Vagina (tissue), 2 donors: Measurements from ENCODE around the gene TNN. TPM values are rescaled to one million over a fixed set of nuclear protein-coding genes. Genes with fewer than 3 reads are reported as not detected.

ENCODE experiments used
- DNase-seq, 2 donors: peaks; one replicate each; pipeline ENCODE4 v3.0.0-alpha.2; 2017; ENCODE audit errors: extremely low spot score in 2 of 2
- H3K27ac ChIP-seq: fragments of 200-600 bp; sonication (generic); one replicate; pipeline ENCODE4 v1.5.1; 2019
- H3K27me3 ChIP-seq: fragments of 200-600 bp; sonication (generic); one replicate; pipeline ENCODE4 v1.5.1; 2019
- H3K36me3 ChIP-seq, 2 donors: fragments of 200-600 bp; sonication (generic); one replicate each; pipeline ENCODE4 v1.5.1; 2017 to 2019
- H3K4me1 ChIP-seq: fragments of 200-600 bp; sonication (generic); one replicate; pipeline ENCODE4 v1.5.1; 2019
- H3K4me3 ChIP-seq, 2 donors: fragments of 200-600 bp; sonication (generic); 1 replicate in 1 of 2; 2 replicates in 1 of 2; pipeline ENCODE4 v1.5.1; 2016 to 2019
- H3K9me3 ChIP-seq: fragments of 200-600 bp; sonication (generic); one replicate; pipeline ENCODE4 v1.5.1; 2019
- CTCF ChIP-seq, 3 experiments: fragments of 450-650 bp in 2 of 3; fragments of 200-600 bp in 1 of 3; sonication (generic) in 1 of 3; IDR thresholded peaks; one replicate each; pipeline ENCODE4 v1.5.1; 2017 to 2019; ENCODE audit warnings: antibody characterized with exemption in 3 of 3, mild to moderate bottlenecking in 2 of 3, moderate library complexity in 2 of 3
- POLR2A ChIP-seq, 2 donors: fragments of 450-650 bp; IDR thresholded peaks; one replicate each; pipeline ENCODE4 v1.6.1; 2017; ENCODE audit warnings: antibody characterized with exemption in 2 of 2, mild to moderate bottlenecking in 2 of 2, moderate library complexity in 2 of 2
- POLR2AphosphoS5 ChIP-seq, 2 donors: sonication (generic); formaldehyde crosslinking; IDR thresholded peaks; one replicate each; pipeline ENCODE4 v1.9.0; 2017; ENCODE audit warnings: antibody characterized with exemption in 2 of 2, mild to moderate bottlenecking in 2 of 2, low read depth in 1 of 2; ENCODE audit not compliant: insufficient read depth in 1 of 2
- intact Hi-C: fragments of 100-400 bp; cut with DNase I; formaldehyde crosslinking; loops from one replicate; pipeline ENCODE4 v1.15.1; 2023
- total RNA-seq: library from RNA; depleted of rRNA; stranded (reverse); fragments of >200 nt; gene quantifications from one replicate; pipeline ENCODE4 v1.2.3, GENCODE V29; 2016

The TNN gene
- total RNA-seq, 1 donor from 2014 or later, result not detected

- no peak overlapping the region for H3K4me3 ChIP-seq
- H3K4me1 ChIP-seq, result peaks cover 93% of the 10 kb centered on the region
- no peak for DNase-seq
- intact Hi-C loops, result no loop called here
- no peaks in the 10 kb centered on the region for H3K27me3 ChIP-seq
- H3K27ac ChIP-seq, result no peak overlapping the region
- TF ChIP-seq POLR2A (IDR thresholded peaks at IDR 0.05) (no peak), CTCF (IDR thresholded peaks at IDR 0.05) (no peak), POLR2AphosphoS5 (IDR thresholded peaks at IDR 0.05; ENCODE audit: insufficient read depth in 1 of 2, low read depth in 1 of 2) (no peak)
- H3K36me3 ChIP-seq, result no peaks in the 10 kb centered on the region
- H3K9me3 ChIP-seq, result no peaks in the 10 kb centered on the region
Observed at GRCh38 chr1:175183586-175183985, 116.0 kb downstream of the TNN start.

GRCh38 chr1:175185903-175186302, 118.3 kb downstream of the TNN start:
- Histone ChIP-seq H3K27ac (no peak overlapping the region), H3K27me3 (no peaks in the 10 kb centered on the region), H3K36me3 (no peaks in the 10 kb centered on the region), H3K9me3 (no peaks in the 10 kb centered on the region), H3K4me1 (peaks cover 96% of the 10 kb centered on the region), H3K4me3 (no peak overlapping the region)
- TF ChIP-seq CTCF (IDR thresholded peaks at IDR 0.05), result no peak
- no peak for TF ChIP-seq POLR2AphosphoS5 (IDR thresholded peaks at IDR 0.05; ENCODE audit: insufficient read depth in 1 of 2, low read depth in 1 of 2)
- no peak for TF ChIP-seq POLR2A (IDR thresholded peaks at IDR 0.05)
- no peak for DNase-seq
- intact Hi-C loops, result no loop called here

GRCh38 chr1:175186433-175187160, 119.0 kb downstream of the TNN start:
- Histone ChIP-seq H3K36me3 (no peaks in the 10 kb centered on the region), H3K4me3 (no peak overlapping the region), H3K27ac (peak overlapping the region; percentile 65), H3K9me3 (no peaks in the 10 kb centered on the region), H3K4me1 (peaks cover 98% of the 10 kb centered on the region), H3K27me3 (no peaks in the 10 kb centered on the region)
- DNase-seq, result no peak
- intact Hi-C loops, result no loop called here
- no peak for TF ChIP-seq POLR2AphosphoS5 (IDR thresholded peaks at IDR 0.05; ENCODE audit: insufficient read depth in 1 of 2, low read depth in 1 of 2)
- TF ChIP-seq POLR2A (IDR thresholded peaks at IDR 0.05), result no peak
- no peak for TF ChIP-seq CTCF (IDR thresholded peaks at IDR 0.05)

DNA sequence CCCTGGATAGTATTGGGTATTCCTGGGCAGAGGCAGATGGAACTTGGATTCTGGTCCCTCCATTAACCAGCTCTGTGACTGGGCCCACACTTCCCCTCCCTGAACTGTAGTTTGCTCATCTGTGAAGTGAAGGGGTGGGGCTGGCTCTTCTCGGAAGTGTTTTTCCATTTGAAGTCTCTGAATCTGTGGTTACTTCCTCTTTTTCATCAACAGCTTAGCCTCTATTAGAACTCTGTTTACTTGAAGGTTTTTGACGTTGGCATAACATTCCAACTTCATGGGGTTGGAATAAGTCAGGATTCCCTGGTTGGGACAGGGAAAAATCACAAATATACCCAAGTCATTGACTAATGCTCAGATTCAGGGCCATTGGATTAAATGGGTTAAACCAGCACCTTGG, 121.3 kb downstream of the TNN start:
- no peak overlapping the region for H3K4me3 ChIP-seq
- TF ChIP-seq POLR2AphosphoS5 (IDR thresholded peaks at IDR 0.05; ENCODE audit: insufficient read depth in 1 of 2, low read depth in 1 of 2) (no peak), POLR2A (IDR thresholded peaks at IDR 0.05) (no peak), CTCF (IDR thresholded peaks at IDR 0.05) (no peak)
- H3K27ac ChIP-seq, result peak overlapping the region; percentile 40
- no peaks in the 10 kb centered on the region for H3K36me3 ChIP-seq
- H3K4me1 ChIP-seq, result peaks cover 87% of the 10 kb centered on the region
- no peaks in the 10 kb centered on the region for H3K9me3 ChIP-seq
- no peak for DNase-seq
- no peaks in the 10 kb centered on the region for H3K27me3 ChIP-seq
- intact Hi-C loops, result no loop called here

DNA sequence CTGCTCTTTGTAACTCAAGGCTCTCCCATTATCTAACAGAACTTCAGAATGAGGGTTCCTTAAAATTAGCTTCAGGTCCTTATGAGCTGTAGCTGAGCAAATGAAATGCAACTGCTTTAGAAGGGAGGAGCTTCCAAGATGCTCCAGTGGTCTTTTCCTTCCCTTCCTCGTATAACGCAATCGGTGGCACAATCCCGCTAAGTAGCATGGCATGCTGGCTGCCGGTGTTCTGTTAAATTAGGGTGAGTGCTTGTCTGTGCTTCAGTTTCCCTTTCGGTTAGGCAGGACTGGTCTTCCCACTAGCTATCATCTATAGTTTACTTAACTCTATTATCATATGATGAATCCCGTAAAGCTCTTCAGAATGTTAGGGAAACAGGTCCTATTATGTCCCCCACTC, 124.0 kb downstream of the TNN start:
- H3K27me3 ChIP-seq, result no peaks in the 10 kb centered on the region
- peaks cover 63% of the 10 kb centered on the region for H3K4me1 ChIP-seq
- no peaks in the 10 kb centered on the region for H3K9me3 ChIP-seq
- H3K36me3 ChIP-seq, result no peaks in the 10 kb centered on the region
- H3K27ac ChIP-seq, result peak overlapping the region; percentile 90
- H3K4me3 ChIP-seq, result peak overlapping the region; percentile 56 to 64
- no peak for TF ChIP-seq POLR2A (IDR thresholded peaks at IDR 0.05)
- no peak for TF ChIP-seq POLR2AphosphoS5 (IDR thresholded peaks at IDR 0.05; ENCODE audit: insufficient read depth in 1 of 2, low read depth in 1 of 2)
- TF ChIP-seq CTCF (IDR thresholded peaks at IDR 0.05), result no peak
- intact Hi-C loops, result no loop called here
- DNase-seq, result no peak
